ENCODE measurements around the gene GJA9.

GJA9 gene

DNA sequence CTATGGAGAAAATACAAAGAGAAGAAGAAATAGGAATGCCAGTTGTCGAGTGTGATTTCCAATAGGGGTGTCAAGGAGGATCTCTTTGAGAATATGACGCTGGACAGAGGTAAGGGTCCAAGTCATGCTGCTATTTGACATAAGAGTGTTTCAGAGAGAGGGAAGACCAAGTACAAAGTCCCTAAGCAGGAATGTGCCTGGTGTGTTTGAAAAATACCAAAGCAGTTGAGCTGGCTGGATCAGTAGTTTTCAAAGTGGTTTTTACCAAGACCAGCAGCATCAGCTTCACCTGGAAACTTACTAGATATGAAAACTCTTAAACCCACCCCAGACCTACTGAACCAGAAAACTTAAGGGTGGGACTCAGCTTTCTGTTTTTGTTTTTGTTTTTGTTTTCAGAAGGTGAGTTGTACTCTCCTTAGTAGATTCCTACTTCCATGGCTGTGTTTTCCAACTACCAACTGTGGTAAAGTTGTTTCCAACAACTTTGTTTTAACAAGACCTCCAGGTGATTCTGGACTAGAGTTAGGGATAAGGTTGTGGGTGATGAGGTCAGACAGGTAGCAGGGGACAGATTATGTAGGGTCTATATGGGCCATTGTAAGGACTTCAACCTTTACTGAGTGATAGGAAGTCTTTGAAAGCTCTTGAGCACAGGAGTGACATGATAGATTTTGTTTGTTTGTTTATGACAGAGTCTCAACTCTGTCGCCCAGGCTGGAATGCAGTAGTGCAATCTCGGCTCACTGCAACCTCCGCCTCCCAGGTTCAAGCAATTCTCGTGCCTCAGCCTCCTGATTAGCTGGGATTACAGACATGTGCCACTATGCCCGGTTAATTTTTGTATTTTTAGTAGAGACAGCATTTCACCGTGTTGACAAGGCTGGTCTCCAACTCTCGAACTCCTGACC is 7.3 kb upstream of the GJA9 start:
- TF ChIP-seq TEAD4 (IDR thresholded peaks at IDR 0.05) (no peak), RAD21 (IDR thresholded peaks at IDR 0.05; ENCODE audit: low read depth) (no peak), EGR1 (IDR thresholded peaks at IDR 0.05) (no peak), FOXM1 (IDR thresholded peaks at IDR 0.05; ENCODE audit: borderline replicate concordance, low read depth) (no peak)
- TF ChIP-seq, protein P1, sequence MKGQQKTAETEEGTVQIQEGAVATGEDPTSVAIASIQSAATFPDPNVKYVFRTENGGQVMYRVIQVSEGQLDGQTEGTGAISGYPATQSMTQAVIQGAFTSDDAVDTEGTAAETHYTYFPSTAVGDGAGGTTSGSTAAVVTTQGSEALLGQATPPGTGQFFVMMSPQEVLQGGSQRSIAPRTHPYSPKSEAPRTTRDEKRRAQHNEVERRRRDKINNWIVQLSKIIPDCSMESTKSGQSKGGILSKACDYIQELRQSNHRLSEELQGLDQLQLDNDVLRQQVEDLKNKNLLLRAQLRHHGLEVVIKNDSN (IDR thresholded peaks at IDR 0.05), result no peak
- TF ChIP-seq, protein P2, sequence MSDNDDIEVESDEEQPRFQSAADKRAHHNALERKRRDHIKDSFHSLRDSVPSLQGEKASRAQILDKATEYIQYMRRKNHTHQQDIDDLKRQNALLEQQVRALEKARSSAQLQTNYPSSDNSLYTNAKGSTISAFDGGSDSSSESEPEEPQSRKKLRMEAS (IDR thresholded peaks at IDR 0.05), result no peak

DNA sequence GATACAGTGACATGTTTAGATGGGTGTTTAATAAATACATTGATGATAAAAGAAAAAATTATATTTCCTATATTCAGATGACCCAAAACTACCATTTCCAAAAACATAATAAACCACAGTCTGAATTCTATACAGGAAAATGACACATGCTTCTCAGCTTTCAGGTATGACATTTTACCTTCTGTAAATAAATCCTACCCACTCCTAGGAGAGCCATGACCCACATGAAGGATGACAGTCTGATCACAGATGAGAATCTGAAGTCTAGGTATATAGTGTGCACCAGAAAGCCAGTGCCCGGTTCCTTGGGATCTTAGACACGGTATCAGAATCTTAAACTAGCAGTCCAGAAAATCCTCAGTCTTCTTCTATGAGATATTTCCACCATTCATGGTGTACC is 3.7 kb upstream of the GJA9 start:
- TF ChIP-seq TAF1 (IDR thresholded peaks at IDR 0.05; ENCODE audit: low read depth) (no peak), EP300 (IDR thresholded peaks at IDR 0.05; ENCODE audit: borderline replicate concordance) (no peak), CREB1 (IDR thresholded peaks at IDR 0.05; ENCODE audit: low read depth) (no peak), CEBPB (IDR thresholded peaks at IDR 0.05) (no peak), YY1 (IDR thresholded peaks at IDR 0.05; ENCODE audit: low read depth) (no peak), ZBTB7A (IDR thresholded peaks at IDR 0.05; ENCODE audit: low read depth) (no peak)
- TF ChIP-seq, protein P3, sequence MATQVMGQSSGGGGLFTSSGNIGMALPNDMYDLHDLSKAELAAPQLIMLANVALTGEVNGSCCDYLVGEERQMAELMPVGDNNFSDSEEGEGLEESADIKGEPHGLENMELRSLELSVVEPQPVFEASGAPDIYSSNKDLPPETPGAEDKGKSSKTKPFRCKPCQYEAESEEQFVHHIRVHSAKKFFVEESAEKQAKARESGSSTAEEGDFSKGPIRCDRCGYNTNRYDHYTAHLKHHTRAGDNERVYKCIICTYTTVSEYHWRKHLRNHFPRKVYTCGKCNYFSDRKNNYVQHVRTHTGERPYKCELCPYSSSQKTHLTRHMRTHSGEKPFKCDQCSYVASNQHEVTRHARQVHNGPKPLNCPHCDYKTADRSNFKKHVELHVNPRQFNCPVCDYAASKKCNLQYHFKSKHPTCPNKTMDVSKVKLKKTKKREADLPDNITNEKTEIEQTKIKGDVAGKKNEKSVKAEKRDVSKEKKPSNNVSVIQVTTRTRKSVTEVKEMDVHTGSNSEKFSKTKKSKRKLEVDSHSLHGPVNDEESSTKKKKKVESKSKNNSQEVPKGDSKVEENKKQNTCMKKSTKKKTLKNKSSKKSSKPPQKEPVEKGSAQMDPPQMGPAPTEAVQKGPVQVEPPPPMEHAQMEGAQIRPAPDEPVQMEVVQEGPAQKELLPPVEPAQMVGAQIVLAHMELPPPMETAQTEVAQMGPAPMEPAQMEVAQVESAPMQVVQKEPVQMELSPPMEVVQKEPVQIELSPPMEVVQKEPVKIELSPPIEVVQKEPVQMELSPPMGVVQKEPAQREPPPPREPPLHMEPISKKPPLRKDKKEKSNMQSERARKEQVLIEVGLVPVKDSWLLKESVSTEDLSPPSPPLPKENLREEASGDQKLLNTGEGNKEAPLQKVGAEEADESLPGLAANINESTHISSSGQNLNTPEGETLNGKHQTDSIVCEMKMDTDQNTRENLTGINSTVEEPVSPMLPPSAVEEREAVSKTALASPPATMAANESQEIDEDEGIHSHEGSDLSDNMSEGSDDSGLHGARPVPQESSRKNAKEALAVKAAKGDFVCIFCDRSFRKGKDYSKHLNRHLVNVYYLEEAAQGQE (IDR thresholded peaks at IDR 0.05; ENCODE audit: low read depth), result no peak
- TF ChIP-seq, protein P2 (IDR thresholded peaks at IDR 0.05), result no peak

DNA sequence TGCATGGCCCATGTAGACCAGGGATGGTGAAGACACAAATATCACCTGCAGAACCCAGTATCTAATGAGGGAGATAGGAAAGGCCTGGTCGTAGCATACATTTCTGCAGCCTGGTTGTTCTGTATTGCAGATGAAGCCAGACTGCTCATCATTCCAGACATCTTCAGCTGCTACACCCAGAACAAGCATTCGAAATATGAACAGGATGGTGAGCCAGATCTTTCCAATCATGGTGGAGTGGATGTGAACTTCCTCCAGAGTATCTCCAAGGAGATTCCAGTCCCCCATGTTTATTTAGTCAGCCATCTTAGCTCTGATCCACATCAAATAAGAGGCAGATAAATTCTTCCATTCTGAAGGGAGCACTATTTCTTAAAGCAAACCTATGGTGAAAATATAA is 5.6 kb downstream of the GJA9 start:
- TF ChIP-seq, protein P1 (IDR thresholded peaks at IDR 0.05), result no peak
- no peak for TF ChIP-seq CEBPB (IDR thresholded peaks at IDR 0.05)
- no peak for TF ChIP-seq RAD21 (IDR thresholded peaks at IDR 0.05; ENCODE audit: low read depth)
- no peak for TF ChIP-seq FOXM1 (IDR thresholded peaks at IDR 0.05; ENCODE audit: borderline replicate concordance, low read depth)
- TF ChIP-seq, protein P2 (IDR thresholded peaks at IDR 0.05), result no peak
- TF ChIP-seq TCF12 (IDR thresholded peaks at IDR 0.05; ENCODE audit: low read depth), result no peak
- TF ChIP-seq CREB1 (IDR thresholded peaks at IDR 0.05; ENCODE audit: low read depth), result no peak
- TF ChIP-seq EP300 (IDR thresholded peaks at IDR 0.05; ENCODE audit: borderline replicate concordance), result no peak
- no peak for TF ChIP-seq NFIC (IDR thresholded peaks at IDR 0.05)
- TF ChIP-seq YY1 (IDR thresholded peaks at IDR 0.05; ENCODE audit: low read depth), result no peak
- TF ChIP-seq TEAD4 (IDR thresholded peaks at IDR 0.05), result no peak
- TF ChIP-seq, protein P3 (IDR thresholded peaks at IDR 0.05; ENCODE audit: low read depth), result no peak
- no peak for TF ChIP-seq TAF1 (IDR thresholded peaks at IDR 0.05; ENCODE audit: low read depth)
- TF ChIP-seq ZBTB7A (IDR thresholded peaks at IDR 0.05; ENCODE audit: low read depth), result no peak
- TF ChIP-seq EGR1 (IDR thresholded peaks at IDR 0.05), result no peak

DNA sequence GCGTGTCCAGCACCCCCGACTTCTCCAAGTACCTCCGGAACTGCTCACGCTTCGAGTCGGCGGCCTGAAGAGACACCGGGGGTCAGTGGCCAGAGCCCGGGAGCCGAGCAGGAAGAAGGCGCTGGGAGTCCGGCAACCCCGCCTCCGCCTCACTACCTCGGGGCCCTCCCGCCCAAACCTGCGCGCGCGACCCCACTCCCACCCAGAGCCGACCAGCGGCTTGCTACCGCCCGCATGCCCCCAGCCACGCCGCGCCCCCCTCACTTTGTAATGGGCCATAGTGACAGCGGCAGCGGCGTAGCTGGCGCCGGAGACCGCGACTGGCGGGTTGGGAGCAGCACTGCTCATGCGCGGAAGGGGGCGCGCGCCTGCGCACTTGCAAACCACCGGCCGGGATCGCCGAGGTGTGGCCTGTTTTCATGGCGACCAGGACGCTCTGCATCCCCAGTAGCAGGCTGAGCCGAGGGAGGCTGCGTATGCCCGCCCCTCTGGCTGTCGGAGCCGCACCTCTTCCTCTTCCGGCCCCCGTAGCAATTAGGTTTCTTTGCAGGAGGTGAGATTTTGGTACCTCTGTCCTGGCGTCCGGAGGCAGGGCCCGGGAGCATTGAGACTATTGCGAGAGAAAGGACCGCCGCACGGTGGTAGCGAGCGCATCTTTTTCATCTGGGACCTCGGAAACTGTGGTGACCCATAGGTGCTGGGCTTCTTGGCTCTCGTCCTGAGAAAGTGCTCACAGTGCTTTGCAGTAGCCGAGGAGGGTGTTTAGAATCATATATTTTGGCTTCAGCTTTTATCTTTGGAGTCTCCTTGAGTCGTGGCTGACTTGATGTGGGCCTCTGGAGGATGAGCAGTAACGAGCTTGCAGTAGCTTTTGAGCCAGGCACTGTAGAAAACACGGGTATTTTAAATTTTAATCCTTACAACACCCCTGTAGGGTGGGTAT is 8.1 kb downstream of the GJA9 start, which contains the start of gene MYCBP:
TSS of gene MYCBP (minus strand) at position 322 of the 943 bp plus-strand sequence. CDS start at position 279, 43 bp downstream.
- no peak for TF ChIP-seq ZBTB7A (IDR thresholded peaks at IDR 0.05; ENCODE audit: low read depth)
- TF ChIP-seq TEAD4 (IDR thresholded peaks at IDR 0.05), result 0 out of 2 replicates have a peak, but pooled peaks have one; percentile 11
- TF ChIP-seq NFIC (IDR thresholded peaks at IDR 0.05), result peak; percentile 6; the same call in 1 of the 2 replicates
- peak; percentile 75 for TF ChIP-seq TAF1 (IDR thresholded peaks at IDR 0.05; ENCODE audit: low read depth)
- no peak for TF ChIP-seq FOXM1 (IDR thresholded peaks at IDR 0.05; ENCODE audit: borderline replicate concordance, low read depth)
- TF ChIP-seq RAD21 (IDR thresholded peaks at IDR 0.05; ENCODE audit: low read depth), result peak; percentile 17; the same call in 1 of the 2 replicates
- no peak for TF ChIP-seq CREB1 (IDR thresholded peaks at IDR 0.05; ENCODE audit: low read depth)
- TF ChIP-seq YY1 (IDR thresholded peaks at IDR 0.05; ENCODE audit: low read depth), result no peak
- TF ChIP-seq TCF12 (IDR thresholded peaks at IDR 0.05; ENCODE audit: low read depth), result peak; percentile 53; the same call in 1 of the 2 replicates
- TF ChIP-seq CEBPB (IDR thresholded peaks at IDR 0.05), result no peak
- TF ChIP-seq EGR1 (IDR thresholded peaks at IDR 0.05), result no peak
- TF ChIP-seq, protein P1 (IDR thresholded peaks at IDR 0.05), result no peak
- TF ChIP-seq, protein P3 (IDR thresholded peaks at IDR 0.05; ENCODE audit: low read depth), result no peak
- no peak for TF ChIP-seq EP300 (IDR thresholded peaks at IDR 0.05; ENCODE audit: borderline replicate concordance)
- TF ChIP-seq, protein P2 (IDR thresholded peaks at IDR 0.05), result peak; percentile 44; the same call in 1 of the 2 replicates
